Hepatocyte (in vitro differentiated cells): ENCODE measurements around the gene CLDN19. TPM values are rescaled to one million over a fixed set of nuclear protein-coding genes. Genes with fewer than 3 reads are reported as not detected.
"Not testable (repeated sequence)": the region's sequence is repeated elsewhere in the genome, so short reads cannot be mapped to it uniquely, and the experiment has no call there.

Experiments used
- DNase-seq: peaks from one replicate; pipeline ENCODE4 v3.0.0-alpha.2; 2016; ENCODE audit warnings: low spot score
- H2AFZ ChIP-seq: fragments of 200-600 bp; sonication (generic); 2 replicates; pipeline ENCODE4 v1.6.0; 2016; ENCODE audit warnings: antibody characterized with exemption, mild to moderate bottlenecking
- H3K27ac ChIP-seq: fragments of 200-600 bp; sonication (generic); 2 replicates; pipeline ENCODE4 v1.5.1; 2016; ENCODE audit warnings: mild to moderate bottlenecking
- H3K27me3 ChIP-seq: fragments of 200-600 bp; sonication (generic); 2 replicates; pipeline ENCODE4 v1.6.1; 2016
- H3K36me3 ChIP-seq: fragments of 200-600 bp; sonication (generic); replicated peaks from 2 replicates; pipeline ENCODE4 v1.5.1; 2016; ENCODE audit warnings: low read depth; ENCODE audit not compliant: insufficient read depth
- H3K4me1 ChIP-seq: fragments of 200-600 bp; sonication (generic); 2 replicates; pipeline ENCODE4 v1.5.1; 2016; ENCODE audit warnings: mild to moderate bottlenecking, moderate library complexity; ENCODE audit not compliant: insufficient read depth
- H3K4me2 ChIP-seq: fragments of 200-600 bp; sonication (generic); 2 replicates; pipeline ENCODE4 v1.6.0; 2016
- H3K4me3 ChIP-seq: fragments of 200-600 bp; sonication (generic); 2 replicates; pipeline ENCODE4 v1.5.1; 2016; ENCODE audit warnings: mild to moderate bottlenecking
- H3K79me2 ChIP-seq: fragments of 200-600 bp; sonication (generic); 2 replicates; pipeline ENCODE4 v1.6.0; 2017; ENCODE audit warnings: mild to moderate bottlenecking
- H3K9me2 ChIP-seq: fragments of 200-600 bp; sonication (generic); replicated peaks from 2 replicates; pipeline ENCODE4 v1.6.0; 2017; ENCODE audit warnings: mild to moderate bottlenecking; ENCODE audit not compliant: insufficient read depth
- H3K9me3 ChIP-seq: fragments of 200-600 bp; sonication (generic); 2 replicates; pipeline ENCODE4 v1.5.1; 2016; ENCODE audit warnings: low read depth, mild to moderate bottlenecking
- H4K20me1 ChIP-seq: fragments of 200-600 bp; sonication (generic); 2 replicates; pipeline ENCODE4 v1.6.0; 2016; ENCODE audit warnings: mild to moderate bottlenecking; ENCODE audit not compliant: insufficient read depth, poor library complexity, severe bottlenecking
- CTCF ChIP-seq: fragments of 200-600 bp; sonication (generic); IDR thresholded peaks from 2 replicates; pipeline ENCODE4 v1.5.1; 2016; ENCODE audit warnings: antibody characterized with exemption, mild to moderate bottlenecking; ENCODE audit not compliant: poor library complexity
- EZH2 ChIP-seq: fragments of 200-600 bp; sonication (generic); IDR thresholded peaks from 2 replicates; pipeline ENCODE4 v1.6.1; 2016; ENCODE audit warnings: antibody characterized with exemption, mild to moderate bottlenecking, borderline replicate concordance
- EZH2phosphoT487 ChIP-seq: fragments of 200-600 bp; sonication (generic); IDR thresholded peaks from one replicate; pipeline ENCODE4 v1.6.1; 2018; ENCODE audit warnings: antibody characterized with exemption, mild to moderate bottlenecking, low read depth, moderate library complexity; ENCODE audit not compliant: unreplicated experiment, severe bottlenecking
- WGBS: methylation state at CpG from one replicate; pipeline ENCODE4 v1.1.6; 2016; ENCODE audit warnings: low lambda C conversion rate; ENCODE audit errors: missing lambda C conversion rate; 5-methylcytosine and 5-hydroxymethylcytosine counted together
- polyA plus RNA-seq: library from polyadenylated mRNA; unstranded; fragments of >200 nt; fragmentation: Nextera tagmentation; extraction: Ambion mirVana; gene quantifications from 2 replicates; pipeline ENCODE4 v1.2.1, GENCODE V29; 2016
- total RNA-seq: library from RNA; depleted of rRNA; stranded (reverse); fragments of >200 nt; gene quantifications from 2 replicates; pipeline ENCODE4 v1.2.3, GENCODE V29; 2014

Gene CLDN19
- total and polyA plus RNA-seq, 2 experiments from 2014 or later: 4.5 to 6.9 TPM

GRCh38 chr1:42730988-42731387 lies 9.0 kb downstream of the CLDN19 start:
- TF ChIP-seq EZH2phosphoT487 (no peak), EZH2 (no peak), CTCF (peak; percentile 17)
- H2AFZ ChIP-seq: no peak overlapping the region

GRCh38 chr1:42730002-42730401 lies 10.0 kb downstream of the CLDN19 start:
- no peaks in the 10 kb centered on the region for H3K79me2 ChIP-seq
- H3K27ac ChIP-seq: no peak overlapping the region
- no peak overlapping the region for H3K4me3 ChIP-seq
- TF ChIP-seq EZH2phosphoT487 (no peak), EZH2 (no peak), CTCF (no peak)
- H2AFZ ChIP-seq: no peak overlapping the region
- H3K27me3 ChIP-seq: no peaks in the 10 kb centered on the region
- no peaks in the 10 kb centered on the region for H4K20me1 ChIP-seq
- peaks cover 18% of the 10 kb centered on the region for H3K4me1 ChIP-seq
- no peaks in the 10 kb centered on the region for H3K9me2 ChIP-seq
- no peak overlapping the region for H3K4me2 ChIP-seq
- 87% methylated on average over 3 of the region's 3 CpGs for WGBS
- H3K9me3 ChIP-seq: no peaks in the 10 kb centered on the region
- H3K36me3 ChIP-seq: no peaks in the 10 kb centered on the region
- no peak for DNase-seq

More at GRCh38 chr1:42730988-42731387, 9.0 kb downstream of the CLDN19 start:
- 66% methylated on average over 4 of the region's 4 CpGs for WGBS
- no peaks in the 10 kb centered on the region for H4K20me1 ChIP-seq
- H3K27me3 ChIP-seq: no peaks in the 10 kb centered on the region
- H3K4me2 ChIP-seq: no peak overlapping the region
- no peaks in the 10 kb centered on the region for H3K9me2 ChIP-seq
- H3K9me3 ChIP-seq: no peaks in the 10 kb centered on the region
- H3K79me2 ChIP-seq: no peaks in the 10 kb centered on the region
- H3K4me1 ChIP-seq: peaks cover 18% of the 10 kb centered on the region
- H3K36me3 ChIP-seq: no peaks in the 10 kb centered on the region
- no peak for DNase-seq
- no peak overlapping the region for H3K4me3 ChIP-seq
- no peak overlapping the region for H3K27ac ChIP-seq

- H4K20me1 ChIP-seq, H3K4me1 ChIP-seq, H3K9me3 ChIP-seq, H3K4me2 ChIP-seq, H3K4me3 ChIP-seq, H2AFZ ChIP-seq, H3K9me2 ChIP-seq, H3K27ac ChIP-seq, H3K27me3 ChIP-seq, H3K36me3 ChIP-seq, H3K79me2 ChIP-seq, DNase-seq: not testable (repeated sequence)
- WGBS: 100% methylated on average over 4 of the region's 4 CpGs
Observed at GRCh38 chr1:42725820-42726219, 14.2 kb downstream of the CLDN19 start.

- no peak overlapping the region for H2AFZ ChIP-seq
- no peak for DNase-seq
- no peaks in the 10 kb centered on the region for H3K27me3 ChIP-seq
- no peak overlapping the region for H3K4me3 ChIP-seq
- WGBS: 91% methylated on average over 6 of the region's 6 CpGs
- no peaks in the 10 kb centered on the region for H3K9me3 ChIP-seq
- H3K9me2 ChIP-seq: no peaks in the 10 kb centered on the region
- H3K36me3 ChIP-seq: no peaks in the 10 kb centered on the region
- no peak overlapping the region for H3K27ac ChIP-seq
- no peak overlapping the region for H3K4me2 ChIP-seq
- H3K4me1 ChIP-seq: peaks cover 3% of the 10 kb centered on the region
- H3K79me2 ChIP-seq: no peaks in the 10 kb centered on the region
- no peak for TF ChIP-seq EZH2
- H4K20me1 ChIP-seq: no peaks in the 10 kb centered on the region
Observed at GRCh38 chr1:42723511-42723910, 16.5 kb downstream of the CLDN19 start.

GRCh38 chr1:42722403-42722802 lies 17.6 kb downstream of the CLDN19 start:
- not testable (repeated sequence) for H2AFZ ChIP-seq, H3K4me1 ChIP-seq, H3K79me2 ChIP-seq, H3K27ac ChIP-seq, DNase-seq, H3K9me2 ChIP-seq, H3K27me3 ChIP-seq, H4K20me1 ChIP-seq, H3K36me3 ChIP-seq, H3K4me3 ChIP-seq, H3K4me2 ChIP-seq, H3K9me3 ChIP-seq
- 100% methylated on average over 2 of the region's 2 CpGs for WGBS
